HepG2 (cell line): Measurements from ENCODE around the gene ACTL7B. TPM values are rescaled to one million over a fixed set of nuclear protein-coding genes. Genes with fewer than 3 reads are reported as not detected.
A peak's percentile ranks its signal among the peaks of the same experiment; 100 is the strongest.

Experiments
- ARNT2 ChIP-seq: sonication (generic); formaldehyde crosslinking; IDR thresholded peaks from 2 replicates; pipeline ENCODE4 v1.8.0; 2022; ENCODE audit warnings: mild to moderate bottlenecking, low read depth, missing genetic modification reagents, moderate library complexity
- GABPB1 ChIP-seq: IDR thresholded peaks from 2 replicates; pipeline ENCODE4 v1.6.1; 2016; ENCODE audit warnings: mild to moderate bottlenecking, missing genetic modification reagents, moderate library complexity, missing compliant biosample characterization
- SMARCC2 ChIP-seq: fragments of 450-650 bp; IDR thresholded peaks from 2 replicates; pipeline ENCODE4 v1.6.1; 2017; ENCODE audit warnings: antibody characterized with exemption, mild to moderate bottlenecking
- TOPORS ChIP-seq: sonication (generic); formaldehyde crosslinking; IDR thresholded peaks from 2 replicates; pipeline ENCODE4 v1.8.0; 2023; ENCODE audit warnings: mild to moderate bottlenecking, missing genetic modification reagents
- polyA plus RNA-seq, 8 experiments: library from polyadenylated mRNA; depleted of rRNA in 3 of 8; stranded (reverse) in 7 of 8; unstranded in 1 of 8; fragments of >200 nt; fragmentation: Illumina TruSeq in 4 of 8; extraction: Trizol in 4 of 8; gene quantifications; 2 replicates each; pipeline versions ENCODE4 v1.2.1 to v1.2.3, GENCODE V29; 2011 to 2016; ENCODE audit warnings: low read depth in 4 of 8, missing spikeins in 1 of 8, mixed read lengths in 1 of 8; ENCODE audit not compliant: insufficient read depth in 1 of 8
- total RNA-seq, 5 experiments: library from RNA; depleted of rRNA; stranded (reverse); fragments of >200 nt; fragmentation: Illumina TruSeq; extraction: Trizol; gene quantifications; 2 replicates each; pipeline ENCODE4 v1.2.3, GENCODE V29; 2016; ENCODE audit warnings: low read depth in 1 of 5
- TF ChIP-seq, protein P1 (sequence below): IDR thresholded peaks from 2 replicates; pipeline ENCODE4 v1.6.1; 2012; ENCODE audit warnings: low read length, improper control_type of control experiment
- TF ChIP-seq, protein P2 (sequence below): sonication (generic); formaldehyde crosslinking; IDR thresholded peaks from 2 replicates; pipeline ENCODE4 v1.4.0; 2020; ENCODE audit warnings: mild to moderate bottlenecking, missing genetic modification reagents
- TF ChIP-seq, protein P3 (sequence below): sonication (generic); formaldehyde crosslinking; IDR thresholded peaks from 2 replicates; pipeline ENCODE4 v1.4.0; 2020; ENCODE audit warnings: missing genetic modification reagents
- TF ChIP-seq, protein P4 (sequence below): sonication (generic); formaldehyde crosslinking; IDR thresholded peaks from 2 replicates; pipeline ENCODE4 v1.4.0; 2020; ENCODE audit warnings: missing genetic modification reagents
- TF ChIP-seq, protein P5 (sequence below): sonication (generic); formaldehyde crosslinking; IDR thresholded peaks from 2 replicates; pipeline ENCODE4 v1.9.0; 2021; ENCODE audit warnings: missing genetic modification reagents, borderline replicate concordance
- TF ChIP-seq, protein P6 (sequence below): sonication (generic); formaldehyde crosslinking; IDR thresholded peaks from 2 replicates; pipeline ENCODE4 v1.5.0; 2020; ENCODE audit warnings: missing genetic modification reagents
- TF ChIP-seq, protein P7 (sequence below): sonication (generic); formaldehyde crosslinking; IDR thresholded peaks from 2 replicates; pipeline ENCODE4 v1.5.1; 2020; ENCODE audit warnings: mild to moderate bottlenecking, moderate library complexity, missing genetic modification reagents

Gene ACTL7B
- total and polyA plus RNA-seq, 2 of the 13 experiments (the other 11 are each of a cell fraction or from before 2014, with no cell fraction given): 0.07 to 0.11 TPM

DNA sequence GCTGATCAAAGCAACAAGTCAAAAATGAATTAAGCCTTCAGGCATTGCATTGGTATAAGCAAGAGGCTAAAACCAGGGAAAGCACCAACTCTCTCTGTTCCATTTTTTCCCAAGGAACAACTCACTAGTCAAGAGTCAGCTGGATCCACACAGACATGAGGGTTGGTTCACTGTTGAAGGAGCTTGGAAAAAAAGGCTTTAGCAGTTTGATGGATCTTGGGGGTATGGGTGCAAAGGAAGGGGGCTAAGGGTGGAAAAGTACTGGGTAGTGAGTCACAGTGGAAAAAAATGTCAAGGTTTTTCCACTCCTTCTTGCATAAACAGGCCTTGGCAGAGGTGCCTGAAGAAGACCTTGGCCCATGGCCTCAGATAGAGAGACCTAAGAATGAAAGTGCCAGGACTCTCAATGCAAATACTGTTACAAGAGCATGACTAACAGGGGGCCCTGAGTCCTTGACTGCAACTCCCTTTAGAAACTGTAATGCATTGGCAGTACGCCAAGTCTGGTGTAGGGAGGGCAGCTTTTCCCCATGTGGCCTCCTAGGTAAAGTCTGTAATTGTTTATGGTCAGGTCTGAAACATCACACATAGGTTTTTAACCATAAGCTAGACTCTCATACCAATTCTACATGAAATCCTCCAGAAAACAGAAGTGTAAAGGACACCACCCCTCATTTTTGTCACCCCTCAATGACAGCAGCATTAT lies 30.0 kb upstream of the ACTL7B start (continued):
- peak; percentile 45; the same call in 1 of the 2 replicates for TF ChIP-seq GABPB1 (CRISPR knock-in tag)
- TF ChIP-seq, protein P1, sequence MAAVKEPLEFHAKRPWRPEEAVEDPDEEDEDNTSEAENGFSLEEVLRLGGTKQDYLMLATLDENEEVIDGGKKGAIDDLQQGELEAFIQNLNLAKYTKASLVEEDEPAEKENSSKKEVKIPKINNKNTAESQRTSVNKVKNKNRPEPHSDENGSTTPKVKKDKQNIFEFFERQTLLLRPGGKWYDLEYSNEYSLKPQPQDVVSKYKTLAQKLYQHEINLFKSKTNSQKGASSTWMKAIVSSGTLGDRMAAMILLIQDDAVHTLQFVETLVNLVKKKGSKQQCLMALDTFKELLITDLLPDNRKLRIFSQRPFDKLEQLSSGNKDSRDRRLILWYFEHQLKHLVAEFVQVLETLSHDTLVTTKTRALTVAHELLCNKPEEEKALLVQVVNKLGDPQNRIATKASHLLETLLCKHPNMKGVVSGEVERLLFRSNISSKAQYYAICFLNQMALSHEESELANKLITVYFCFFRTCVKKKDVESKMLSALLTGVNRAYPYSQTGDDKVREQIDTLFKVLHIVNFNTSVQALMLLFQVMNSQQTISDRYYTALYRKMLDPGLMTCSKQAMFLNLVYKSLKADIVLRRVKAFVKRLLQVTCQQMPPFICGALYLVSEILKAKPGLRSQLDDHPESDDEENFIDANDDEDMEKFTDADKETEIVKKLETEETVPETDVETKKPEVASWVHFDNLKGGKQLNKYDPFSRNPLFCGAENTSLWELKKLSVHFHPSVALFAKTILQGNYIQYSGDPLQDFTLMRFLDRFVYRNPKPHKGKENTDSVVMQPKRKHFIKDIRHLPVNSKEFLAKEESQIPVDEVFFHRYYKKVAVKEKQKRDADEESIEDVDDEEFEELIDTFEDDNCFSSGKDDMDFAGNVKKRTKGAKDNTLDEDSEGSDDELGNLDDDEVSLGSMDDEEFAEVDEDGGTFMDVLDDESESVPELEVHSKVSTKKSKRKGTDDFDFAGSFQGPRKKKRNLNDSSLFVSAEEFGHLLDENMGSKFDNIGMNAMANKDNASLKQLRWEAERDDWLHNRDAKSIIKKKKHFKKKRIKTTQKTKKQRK: no peak
- TF ChIP-seq, protein P2, sequence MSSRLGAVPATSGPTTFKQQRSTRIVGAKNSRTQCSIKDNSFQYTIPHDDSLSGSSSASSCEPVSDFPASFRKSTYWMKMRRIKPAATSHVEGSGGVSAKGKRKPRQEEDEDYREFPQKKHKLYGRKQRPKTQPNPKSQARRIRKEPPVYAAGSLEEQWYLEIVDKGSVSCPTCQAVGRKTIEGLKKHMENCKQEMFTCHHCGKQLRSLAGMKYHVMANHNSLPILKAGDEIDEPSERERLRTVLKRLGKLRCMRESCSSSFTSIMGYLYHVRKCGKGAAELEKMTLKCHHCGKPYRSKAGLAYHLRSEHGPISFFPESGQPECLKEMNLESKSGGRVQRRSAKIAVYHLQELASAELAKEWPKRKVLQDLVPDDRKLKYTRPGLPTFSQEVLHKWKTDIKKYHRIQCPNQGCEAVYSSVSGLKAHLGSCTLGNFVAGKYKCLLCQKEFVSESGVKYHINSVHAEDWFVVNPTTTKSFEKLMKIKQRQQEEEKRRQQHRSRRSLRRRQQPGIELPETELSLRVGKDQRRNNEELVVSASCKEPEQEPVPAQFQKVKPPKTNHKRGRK (CRISPR knock-in tag): no peak
- TF ChIP-seq, protein P3, sequence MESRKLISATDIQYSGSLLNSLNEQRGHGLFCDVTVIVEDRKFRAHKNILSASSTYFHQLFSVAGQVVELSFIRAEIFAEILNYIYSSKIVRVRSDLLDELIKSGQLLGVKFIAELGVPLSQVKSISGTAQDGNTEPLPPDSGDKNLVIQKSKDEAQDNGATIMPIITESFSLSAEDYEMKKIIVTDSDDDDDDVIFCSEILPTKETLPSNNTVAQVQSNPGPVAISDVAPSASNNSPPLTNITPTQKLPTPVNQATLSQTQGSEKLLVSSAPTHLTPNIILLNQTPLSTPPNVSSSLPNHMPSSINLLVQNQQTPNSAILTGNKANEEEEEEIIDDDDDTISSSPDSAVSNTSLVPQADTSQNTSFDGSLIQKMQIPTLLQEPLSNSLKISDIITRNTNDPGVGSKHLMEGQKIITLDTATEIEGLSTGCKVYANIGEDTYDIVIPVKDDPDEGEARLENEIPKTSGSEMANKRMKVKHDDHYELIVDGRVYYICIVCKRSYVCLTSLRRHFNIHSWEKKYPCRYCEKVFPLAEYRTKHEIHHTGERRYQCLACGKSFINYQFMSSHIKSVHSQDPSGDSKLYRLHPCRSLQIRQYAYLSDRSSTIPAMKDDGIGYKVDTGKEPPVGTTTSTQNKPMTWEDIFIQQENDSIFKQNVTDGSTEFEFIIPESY (CRISPR knock-in tag): peak; percentile 77
- TF ChIP-seq SMARCC2: 0 out of 2 replicates have a peak, but pooled peaks have one; percentile 28
- TF ChIP-seq, protein P4, sequence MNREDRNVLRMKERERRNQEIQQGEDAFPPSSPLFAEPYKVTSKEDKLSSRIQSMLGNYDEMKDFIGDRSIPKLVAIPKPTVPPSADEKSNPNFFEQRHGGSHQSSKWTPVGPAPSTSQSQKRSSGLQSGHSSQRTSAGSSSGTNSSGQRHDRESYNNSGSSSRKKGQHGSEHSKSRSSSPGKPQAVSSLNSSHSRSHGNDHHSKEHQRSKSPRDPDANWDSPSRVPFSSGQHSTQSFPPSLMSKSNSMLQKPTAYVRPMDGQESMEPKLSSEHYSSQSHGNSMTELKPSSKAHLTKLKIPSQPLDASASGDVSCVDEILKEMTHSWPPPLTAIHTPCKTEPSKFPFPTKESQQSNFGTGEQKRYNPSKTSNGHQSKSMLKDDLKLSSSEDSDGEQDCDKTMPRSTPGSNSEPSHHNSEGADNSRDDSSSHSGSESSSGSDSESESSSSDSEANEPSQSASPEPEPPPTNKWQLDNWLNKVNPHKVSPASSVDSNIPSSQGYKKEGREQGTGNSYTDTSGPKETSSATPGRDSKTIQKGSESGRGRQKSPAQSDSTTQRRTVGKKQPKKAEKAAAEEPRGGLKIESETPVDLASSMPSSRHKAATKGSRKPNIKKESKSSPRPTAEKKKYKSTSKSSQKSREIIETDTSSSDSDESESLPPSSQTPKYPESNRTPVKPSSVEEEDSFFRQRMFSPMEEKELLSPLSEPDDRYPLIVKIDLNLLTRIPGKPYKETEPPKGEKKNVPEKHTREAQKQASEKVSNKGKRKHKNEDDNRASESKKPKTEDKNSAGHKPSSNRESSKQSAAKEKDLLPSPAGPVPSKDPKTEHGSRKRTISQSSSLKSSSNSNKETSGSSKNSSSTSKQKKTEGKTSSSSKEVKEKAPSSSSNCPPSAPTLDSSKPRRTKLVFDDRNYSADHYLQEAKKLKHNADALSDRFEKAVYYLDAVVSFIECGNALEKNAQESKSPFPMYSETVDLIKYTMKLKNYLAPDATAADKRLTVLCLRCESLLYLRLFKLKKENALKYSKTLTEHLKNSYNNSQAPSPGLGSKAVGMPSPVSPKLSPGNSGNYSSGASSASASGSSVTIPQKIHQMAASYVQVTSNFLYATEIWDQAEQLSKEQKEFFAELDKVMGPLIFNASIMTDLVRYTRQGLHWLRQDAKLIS: peak; percentile 97
- TF ChIP-seq, protein P5, sequence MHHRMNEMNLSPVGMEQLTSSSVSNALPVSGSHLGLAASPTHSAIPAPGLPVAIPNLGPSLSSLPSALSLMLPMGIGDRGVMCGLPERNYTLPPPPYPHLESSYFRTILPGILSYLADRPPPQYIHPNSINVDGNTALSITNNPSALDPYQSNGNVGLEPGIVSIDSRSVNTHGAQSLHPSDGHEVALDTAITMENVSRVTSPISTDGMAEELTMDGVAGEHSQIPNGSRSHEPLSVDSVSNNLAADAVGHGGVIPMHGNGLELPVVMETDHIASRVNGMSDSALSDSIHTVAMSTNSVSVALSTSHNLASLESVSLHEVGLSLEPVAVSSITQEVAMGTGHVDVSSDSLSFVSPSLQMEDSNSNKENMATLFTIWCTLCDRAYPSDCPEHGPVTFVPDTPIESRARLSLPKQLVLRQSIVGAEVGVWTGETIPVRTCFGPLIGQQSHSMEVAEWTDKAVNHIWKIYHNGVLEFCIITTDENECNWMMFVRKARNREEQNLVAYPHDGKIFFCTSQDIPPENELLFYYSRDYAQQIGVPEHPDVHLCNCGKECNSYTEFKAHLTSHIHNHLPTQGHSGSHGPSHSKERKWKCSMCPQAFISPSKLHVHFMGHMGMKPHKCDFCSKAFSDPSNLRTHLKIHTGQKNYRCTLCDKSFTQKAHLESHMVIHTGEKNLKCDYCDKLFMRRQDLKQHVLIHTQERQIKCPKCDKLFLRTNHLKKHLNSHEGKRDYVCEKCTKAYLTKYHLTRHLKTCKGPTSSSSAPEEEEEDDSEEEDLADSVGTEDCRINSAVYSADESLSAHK (CRISPR knock-in tag): no peak
- TF ChIP-seq, protein P6, sequence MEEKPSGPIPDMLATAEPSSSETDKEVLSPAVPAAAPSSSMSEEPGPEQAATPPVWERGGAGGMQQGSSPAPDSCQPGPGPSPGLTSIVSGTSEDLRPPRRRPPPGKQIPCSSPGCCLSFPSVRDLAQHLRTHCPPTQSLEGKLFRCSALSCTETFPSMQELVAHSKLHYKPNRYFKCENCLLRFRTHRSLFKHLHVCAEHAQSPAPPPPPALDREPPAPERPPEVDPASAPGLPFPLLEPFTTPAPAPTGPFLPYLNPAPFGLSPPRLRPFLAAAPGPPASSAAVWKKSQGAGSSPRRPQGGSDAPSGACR: 0 out of 2 replicates have a peak, but pooled peaks have one; percentile 55
- TF ChIP-seq, protein P7, sequence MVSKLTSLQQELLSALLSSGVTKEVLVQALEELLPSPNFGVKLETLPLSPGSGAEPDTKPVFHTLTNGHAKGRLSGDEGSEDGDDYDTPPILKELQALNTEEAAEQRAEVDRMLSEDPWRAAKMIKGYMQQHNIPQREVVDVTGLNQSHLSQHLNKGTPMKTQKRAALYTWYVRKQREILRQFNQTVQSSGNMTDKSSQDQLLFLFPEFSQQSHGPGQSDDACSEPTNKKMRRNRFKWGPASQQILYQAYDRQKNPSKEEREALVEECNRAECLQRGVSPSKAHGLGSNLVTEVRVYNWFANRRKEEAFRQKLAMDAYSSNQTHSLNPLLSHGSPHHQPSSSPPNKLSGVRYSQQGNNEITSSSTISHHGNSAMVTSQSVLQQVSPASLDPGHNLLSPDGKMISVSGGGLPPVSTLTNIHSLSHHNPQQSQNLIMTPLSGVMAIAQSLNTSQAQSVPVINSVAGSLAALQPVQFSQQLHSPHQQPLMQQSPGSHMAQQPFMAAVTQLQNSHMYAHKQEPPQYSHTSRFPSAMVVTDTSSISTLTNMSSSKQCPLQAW (CRISPR knock-in tag): peak; percentile 96
- TF ChIP-seq ARNT2 (CRISPR knock-in tag): peak; percentile 48
- peak; percentile 73; the same call in 1 of the 2 replicates for TF ChIP-seq TOPORS (CRISPR knock-in tag)
